GM10847 (cell line): ENCODE measurements around the gene DYRK1A.

Experiments used
- POLR2A ChIP-seq: IDR thresholded peaks from 2 replicates; pipeline ENCODE4 v1.6.1; 2011; ENCODE audit not compliant: insufficient read length; ENCODE audit errors: extremely low read depth

The DYRK1A gene

DNA sequence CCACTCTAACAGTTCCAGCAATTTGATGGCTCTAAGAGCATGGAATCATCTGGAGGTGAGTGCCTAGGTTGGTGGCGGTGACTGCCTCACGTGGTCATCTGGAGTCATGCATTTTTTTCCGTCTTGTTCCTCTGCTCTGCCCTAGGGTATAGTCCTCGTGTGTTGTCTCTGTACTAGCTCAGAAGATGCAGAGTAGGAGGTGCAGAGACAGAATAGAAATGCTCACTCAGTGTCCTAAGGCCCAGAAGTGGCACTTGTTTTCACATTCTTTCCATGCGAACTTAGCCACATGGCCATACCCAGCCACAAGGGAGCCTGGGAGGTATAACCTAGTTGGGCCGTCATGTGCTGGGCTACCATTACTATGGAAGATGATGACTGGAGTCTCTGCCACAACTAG is 30.3 kb downstream of the DYRK1A start:
- no peak for TF ChIP-seq POLR2A

DNA sequence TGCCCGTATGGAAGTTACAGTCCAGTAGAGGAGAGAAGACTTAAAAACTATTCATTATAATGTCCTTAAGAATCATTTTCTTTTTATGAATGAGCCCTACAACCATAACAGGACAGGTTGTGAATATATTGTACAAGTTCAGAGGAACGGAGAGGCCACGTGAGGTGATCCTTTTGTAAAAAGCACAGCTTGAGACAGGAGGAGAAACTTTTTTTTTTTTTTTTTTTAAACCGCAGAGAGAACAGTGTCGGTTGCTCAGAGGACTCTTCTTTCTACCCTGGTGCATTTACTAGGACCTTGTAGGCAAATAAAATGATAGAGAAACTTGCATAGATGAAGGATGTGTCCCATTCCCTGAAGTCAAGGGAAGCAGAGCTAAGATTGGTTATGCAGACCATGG is 32.1 kb downstream of the DYRK1A start:
- TF ChIP-seq POLR2A = no peak

DNA sequence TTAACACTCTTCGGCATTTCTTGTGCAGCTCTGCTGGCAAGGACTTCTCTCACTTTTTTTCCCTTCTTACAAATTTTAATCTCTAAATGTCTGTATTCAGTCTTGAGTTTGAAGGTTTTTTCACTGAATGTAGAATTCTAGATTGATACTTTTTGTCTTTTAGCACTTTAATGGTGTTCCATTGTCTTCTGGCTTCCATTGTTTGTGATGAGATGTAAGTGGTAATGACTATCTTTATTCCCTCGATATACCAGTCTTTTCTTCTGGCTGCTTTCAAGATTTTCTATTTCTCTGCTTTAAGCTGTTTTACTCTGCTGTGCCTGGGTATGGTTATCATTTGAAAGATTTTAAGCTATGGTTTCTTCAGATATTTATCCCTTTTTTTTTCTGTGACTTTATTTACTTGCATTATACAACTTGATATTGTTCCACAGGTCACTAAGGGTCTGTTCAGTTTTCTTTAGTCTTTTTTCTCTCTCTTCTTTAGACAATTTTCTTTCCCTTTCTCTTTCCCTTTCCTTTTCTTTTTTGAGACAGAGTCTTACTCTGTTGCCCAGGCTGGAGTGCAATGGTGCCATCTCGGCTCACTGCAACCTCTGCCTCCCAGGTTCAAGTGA is 35.8 kb downstream of the DYRK1A start:
- TF ChIP-seq POLR2A = no peak

DNA sequence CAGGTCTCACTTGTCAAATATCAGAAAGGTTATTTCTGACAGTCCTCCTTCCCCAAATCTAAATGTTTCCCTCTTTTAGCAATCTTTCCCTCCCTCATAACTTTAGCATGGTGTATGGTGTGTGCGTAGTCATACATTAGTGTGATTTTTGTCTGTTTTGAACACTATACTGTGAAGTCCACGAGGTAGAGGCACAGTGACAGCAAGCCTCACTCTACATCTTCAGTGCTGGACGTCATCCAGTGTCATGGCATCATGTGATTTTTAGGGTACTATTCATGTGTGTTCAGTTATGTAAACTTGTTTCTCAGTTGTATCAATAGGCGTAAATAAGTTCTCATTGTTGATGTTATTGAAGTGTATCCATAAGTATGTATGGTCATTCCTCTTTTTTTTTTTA is 39.1 kb downstream of the DYRK1A start:
- TF ChIP-seq POLR2A = no peak

DNA sequence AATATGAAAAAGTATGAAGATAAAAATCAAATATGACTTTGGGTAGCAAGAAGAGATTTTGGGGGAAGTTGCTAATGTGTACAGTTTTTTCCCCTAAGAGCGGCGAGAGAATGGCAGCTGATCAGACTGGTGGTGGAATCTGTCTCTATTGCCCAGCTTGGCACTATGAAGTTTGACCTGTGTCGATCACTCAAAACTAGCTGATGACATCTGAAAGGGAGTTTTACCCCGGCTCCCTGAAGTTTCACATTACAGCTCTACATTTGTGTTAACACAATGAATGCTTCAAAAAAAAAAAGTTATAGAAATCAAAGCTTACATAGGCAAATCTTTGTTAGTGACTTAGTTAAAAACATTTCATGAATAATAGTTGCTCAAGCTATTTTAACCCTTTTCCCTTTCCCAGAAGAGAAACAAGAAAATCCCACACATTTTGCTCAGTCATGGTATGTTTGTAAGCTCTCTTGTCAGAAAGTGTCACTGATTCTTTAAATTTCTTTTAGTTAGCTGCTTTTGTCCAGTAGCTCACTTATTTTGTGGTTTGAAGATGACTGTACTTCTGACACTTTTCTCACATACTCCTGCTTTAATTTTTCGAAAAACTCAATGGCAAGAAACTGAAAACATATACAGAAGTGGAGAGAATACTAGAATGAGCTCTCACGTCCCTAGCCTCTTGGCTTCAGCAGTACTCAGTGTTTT is 41.3 kb downstream of the DYRK1A start:
- no peak for TF ChIP-seq POLR2A

DNA sequence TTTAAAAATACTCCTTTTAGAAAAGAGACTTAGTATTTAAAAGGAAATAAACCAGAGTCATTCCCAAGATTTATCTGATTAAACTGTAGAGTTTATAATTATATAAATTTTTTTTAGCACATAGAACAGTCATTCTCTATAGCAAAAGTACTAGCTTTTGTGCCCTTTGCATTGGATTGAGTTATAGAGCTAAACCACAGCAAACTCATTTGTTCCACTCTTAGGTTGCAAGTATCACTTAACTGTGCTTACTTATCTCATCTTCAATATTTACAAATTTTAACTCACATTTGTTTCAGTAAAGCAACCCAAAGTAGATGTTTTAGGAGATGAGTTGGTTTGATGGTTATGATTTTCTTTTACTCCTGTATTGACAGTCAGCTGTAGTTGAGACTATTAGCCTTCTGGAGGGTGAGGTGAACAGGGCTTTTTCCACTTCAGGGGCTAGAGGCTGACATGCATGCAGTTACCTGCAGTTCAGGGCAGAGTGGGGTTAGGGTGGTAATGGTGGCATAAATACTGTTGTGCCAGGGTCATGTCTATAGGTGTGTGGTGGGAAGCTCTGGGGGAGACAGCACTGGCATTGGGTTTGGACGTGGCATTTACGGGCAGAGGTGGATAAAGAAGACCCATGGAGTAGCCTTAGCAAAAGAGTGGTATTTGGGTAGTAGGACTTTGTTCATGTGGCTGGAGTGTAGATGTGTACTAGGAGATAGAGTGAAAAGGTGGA is 42.1 kb downstream of the DYRK1A start:
- TF ChIP-seq POLR2A = no peak

DNA sequence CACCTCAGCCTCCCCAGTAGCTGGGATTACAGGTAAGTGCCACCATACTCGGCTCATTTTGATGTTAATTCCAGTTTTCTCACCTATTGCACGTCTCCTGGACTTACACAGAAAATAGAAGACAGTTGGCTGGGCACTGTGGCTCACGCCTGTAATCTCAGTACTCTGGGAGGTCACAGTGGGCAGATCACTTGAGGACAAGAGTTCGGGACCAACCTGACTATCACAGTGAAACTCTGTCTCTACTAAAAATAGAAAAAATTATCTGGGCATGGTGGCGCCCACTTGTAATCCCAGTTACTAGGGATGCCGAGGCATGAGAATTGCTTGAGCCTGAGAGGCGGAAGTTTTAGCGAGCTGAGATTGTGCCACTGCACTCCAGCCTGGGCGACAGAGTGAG is 44.1 kb downstream of the DYRK1A start:
- TF ChIP-seq POLR2A = no peak

DNA sequence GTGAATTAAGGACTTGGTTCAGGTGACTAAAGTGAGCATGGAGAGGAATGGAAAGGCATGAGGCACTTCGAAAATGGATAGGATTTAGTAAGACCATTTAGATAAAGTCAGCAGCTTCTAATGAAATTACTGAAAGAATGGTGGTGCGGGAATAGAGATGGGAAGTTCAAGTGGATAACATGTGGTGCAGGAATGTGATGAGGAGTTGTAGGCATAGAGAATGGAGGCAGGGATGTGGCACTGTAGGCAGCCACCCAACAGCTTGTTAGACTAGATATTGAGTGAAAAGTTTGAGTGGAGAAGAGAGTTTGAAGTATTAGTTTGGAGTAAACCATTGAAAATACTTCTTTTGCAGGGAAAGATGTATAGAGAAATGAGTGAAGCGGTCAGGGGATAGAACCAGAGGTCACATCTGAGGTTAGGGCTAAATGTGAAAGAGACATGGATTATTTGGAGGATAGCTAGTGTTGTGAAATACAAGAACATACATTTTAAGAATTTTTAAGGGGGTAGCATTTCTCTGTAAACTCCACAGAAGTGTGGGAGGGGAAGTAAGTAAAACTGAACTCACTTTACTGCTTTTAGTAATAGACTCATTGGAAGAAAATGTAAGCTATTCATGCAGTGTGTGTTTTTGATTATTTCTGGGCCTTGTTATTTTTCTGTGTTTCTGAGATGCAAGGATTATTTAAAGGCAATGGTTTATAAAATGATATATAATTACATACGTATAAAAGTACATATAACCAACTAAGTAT is 46.2 kb downstream of the DYRK1A start:
- TF ChIP-seq POLR2A = no peak

DNA sequence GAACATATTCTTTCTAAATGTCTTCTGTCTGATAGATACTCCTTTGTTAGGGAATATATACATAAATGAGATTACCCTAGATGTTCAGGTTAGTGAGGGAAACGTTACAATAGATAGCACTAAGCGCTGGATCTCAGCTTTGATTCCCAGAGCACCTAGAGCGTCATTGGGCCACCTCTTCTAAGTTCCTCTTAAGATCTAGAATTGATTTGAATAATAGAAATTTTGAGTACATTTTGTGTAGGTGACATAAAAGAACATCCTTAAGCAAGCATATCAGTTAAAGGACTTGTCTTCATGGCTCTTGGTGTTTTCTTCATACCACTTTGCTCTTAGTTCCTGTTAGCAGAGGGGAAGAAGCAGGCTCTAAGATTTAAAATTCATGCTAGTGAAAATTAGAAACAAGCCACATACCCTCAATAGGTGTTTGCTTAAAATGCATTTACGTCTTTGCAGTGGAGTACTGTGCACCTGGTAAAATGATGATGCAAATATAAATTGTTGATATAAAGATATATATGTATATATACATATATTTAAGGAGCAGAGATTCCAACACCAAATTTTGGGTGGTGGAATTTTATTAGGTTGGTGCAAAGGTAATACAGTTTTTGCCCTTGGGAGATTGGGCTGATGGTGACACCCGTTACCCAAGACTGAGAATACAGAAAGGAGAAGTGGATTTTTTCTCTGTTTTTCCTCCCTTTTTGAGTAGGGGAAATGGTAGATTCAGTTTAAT is 47.1 kb downstream of the DYRK1A start:
- no peak for TF ChIP-seq POLR2A

DNA sequence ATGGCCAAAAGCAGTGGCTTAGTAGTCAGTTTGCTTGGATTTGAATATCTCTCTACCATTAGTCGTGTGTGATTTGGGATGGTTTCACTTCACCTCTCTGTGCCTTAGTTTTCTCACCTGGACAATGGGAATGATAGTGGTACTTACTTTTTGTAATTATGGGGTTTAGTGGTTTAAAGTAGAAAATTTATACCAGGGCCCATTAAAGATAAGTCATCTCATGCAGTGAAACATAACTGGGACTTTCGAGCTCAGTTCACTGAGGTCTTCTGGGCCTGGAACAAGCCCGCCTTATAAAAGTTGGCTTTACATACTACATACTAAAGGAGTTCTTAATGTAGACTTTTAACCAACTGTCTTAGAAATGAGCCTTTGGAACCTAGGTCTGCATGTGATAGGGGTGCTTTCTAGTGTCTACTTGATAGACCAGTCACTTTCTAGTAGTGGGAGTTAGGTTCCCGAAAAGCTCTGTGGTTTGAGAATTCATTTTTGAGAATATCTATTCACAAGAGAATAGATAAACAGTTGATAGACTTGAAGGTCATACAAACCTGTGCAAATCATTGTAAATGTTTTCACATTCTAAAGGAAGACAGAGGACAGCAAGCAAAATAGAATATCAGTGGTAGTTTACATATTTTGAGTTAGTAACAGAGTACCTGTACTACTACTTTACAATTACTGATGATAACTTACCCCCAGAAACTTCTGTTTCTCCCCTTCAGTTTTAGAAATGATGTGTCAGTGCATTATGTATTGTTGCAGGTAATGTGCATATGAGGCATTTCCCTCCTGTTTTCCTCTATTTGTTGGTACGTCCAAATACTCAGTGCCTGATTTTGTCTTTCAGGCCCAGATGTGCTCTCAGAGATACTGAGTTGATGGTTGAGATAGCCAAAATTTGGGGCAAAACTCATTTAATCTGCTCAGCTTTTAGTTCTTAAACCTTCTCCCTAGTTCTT is 48.0 kb downstream of the DYRK1A start:
- no peak for TF ChIP-seq POLR2A

DNA sequence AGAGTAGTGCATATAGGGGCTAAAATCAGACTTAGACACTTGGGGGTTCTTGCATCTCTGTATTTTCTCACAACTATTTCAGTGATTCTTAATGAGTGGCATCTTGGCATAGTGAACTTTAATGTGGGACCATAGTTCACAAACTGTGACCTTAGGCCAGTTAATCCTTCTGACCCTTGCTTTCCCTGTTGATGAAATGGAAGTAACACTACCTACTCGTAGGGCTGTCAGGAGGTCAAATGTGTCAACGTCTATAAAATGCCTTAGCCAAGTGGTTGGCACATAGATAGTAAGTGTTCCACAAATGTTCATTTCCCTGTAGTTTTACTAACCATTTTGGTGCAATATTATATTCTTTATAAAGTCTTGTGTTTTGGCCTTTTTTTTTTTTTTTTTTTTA is 49.4 kb downstream of the DYRK1A start:
- no peak for TF ChIP-seq POLR2A

DNA sequence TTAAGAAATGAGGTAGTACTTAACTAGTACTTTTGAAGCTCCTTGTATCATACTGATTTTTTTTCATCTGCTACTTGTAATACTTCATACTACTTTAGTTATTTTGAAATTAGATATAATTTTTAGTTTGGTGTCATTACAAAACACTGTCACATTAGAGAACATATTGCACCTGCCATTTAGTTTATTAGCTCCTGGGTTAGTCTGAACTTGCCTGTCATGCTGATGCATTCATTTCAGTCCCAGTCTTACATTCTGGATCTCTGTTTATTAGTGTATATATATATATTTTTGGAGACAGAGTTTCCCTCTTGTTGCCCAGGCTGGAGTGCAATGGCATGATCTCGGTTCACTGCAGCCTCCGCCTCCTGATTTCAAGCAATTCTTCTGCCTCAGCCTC is 50.3 kb downstream of the DYRK1A start:
- no peak for TF ChIP-seq POLR2A

DNA sequence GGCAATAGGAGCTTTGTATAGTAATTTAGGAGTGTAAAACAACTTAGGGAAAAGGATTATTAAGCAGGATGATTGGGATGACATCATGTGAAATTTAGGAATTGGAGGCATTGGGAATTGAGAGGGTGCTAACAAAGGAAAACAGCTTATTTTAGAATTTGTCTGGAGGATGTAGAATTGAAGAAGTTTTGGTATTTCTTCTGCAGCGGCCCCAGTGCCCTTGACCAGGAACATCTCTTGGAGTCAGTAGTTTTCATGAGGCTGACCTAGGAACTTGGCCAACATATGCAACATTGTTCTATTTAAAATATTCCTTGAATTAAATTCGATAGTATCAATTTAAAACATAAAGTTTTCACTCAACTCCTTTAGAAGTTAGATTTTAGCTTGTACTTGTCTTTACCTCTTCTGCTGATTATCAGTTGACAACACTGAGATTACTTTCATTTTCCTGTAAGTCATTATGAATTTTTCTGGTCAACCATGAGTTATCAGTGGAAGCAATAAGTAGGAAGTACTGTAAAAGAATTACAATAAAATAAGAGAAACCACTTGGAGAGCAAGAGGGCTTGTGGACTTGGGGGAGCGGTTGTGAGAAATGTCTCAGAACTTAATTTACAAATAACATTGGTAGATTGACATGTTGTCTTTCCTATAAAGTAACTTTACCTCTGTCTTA is 52.8 kb downstream of the DYRK1A start:
- TF ChIP-seq POLR2A = no peak
